ENCODE results near the gene EXTL2. TPM values are rescaled to one million over a fixed set of nuclear protein-coding genes. Genes with fewer than 3 reads are reported as not detected.

EXTL2 gene
- total and polyA plus RNA-seq, 10 of the 15 experiments (the other 5 are each of a cell fraction or from before 2014, with no cell fraction given): 10.2 to 51.1 (median 16.2) TPM

DNA sequence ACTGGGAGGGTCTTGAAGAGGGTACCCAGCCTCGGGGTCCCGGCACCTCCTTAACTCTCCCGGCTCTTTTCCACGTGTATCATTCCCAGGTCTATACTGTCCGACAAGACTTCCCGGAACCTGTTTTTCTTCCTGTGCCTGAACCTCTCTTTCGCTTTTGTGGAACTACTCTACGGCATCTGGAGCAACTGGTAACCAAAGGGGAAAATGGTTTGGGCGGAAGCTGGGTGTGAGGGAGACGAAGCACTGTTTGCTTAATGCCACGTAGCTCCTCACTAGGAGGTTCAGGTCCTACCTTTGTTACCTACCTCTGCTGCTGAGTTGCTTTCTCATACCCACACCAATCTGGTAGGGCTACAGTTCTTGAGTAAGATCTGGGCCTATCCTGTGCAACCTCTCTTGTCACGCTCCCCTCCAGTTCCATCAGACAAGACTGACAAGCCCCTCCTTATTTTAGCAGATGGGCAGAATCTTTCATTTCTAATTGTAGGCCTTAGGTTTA is 1.9 kb upstream of the EXTL2 start (continued):
- TF ChIP-seq ZBTB11 (CRISPR knock-in tag; IDR thresholded peaks at IDR 0.05): no peak
- no peak for TF ChIP-seq SREBF1 (IDR thresholded peaks at IDR 0.05; ENCODE audit: low read length)
- TF ChIP-seq RUNX3 (IDR thresholded peaks at IDR 0.05; ENCODE audit: low read length): no peak; the same call in 1 of the 2 replicates
- 0 out of 2 replicates have a peak, but pooled peaks have one; percentile 33 for TF ChIP-seq NBN (IDR thresholded peaks at IDR 0.05)
- no peak for TF ChIP-seq NFYA (IDR thresholded peaks at IDR 0.05; ENCODE audit: borderline replicate concordance, low read depth, low read length)
- no peak for TF ChIP-seq NR2C1 (IDR thresholded peaks at IDR 0.05)
- no peak for TF ChIP-seq E4F1 (IDR thresholded peaks at IDR 0.05; ENCODE audit: borderline replicate concordance, partially characterized antibody)
- TF ChIP-seq KAT2A (conservative IDR thresholded peaks at IDR 0.05; ENCODE audit: control insufficient read depth, low read depth, low read length): no peak
- no peak for TF ChIP-seq BHLHE40 (IDR thresholded peaks at IDR 0.05; ENCODE audit: borderline replicate concordance in 1 of 2, low read depth in 2 of 2, low read length in 1 of 2)
- TF ChIP-seq MEF2A (IDR thresholded peaks at IDR 0.05; ENCODE audit: insufficient read depth, low read depth, low read length): no peak
- TF ChIP-seq, protein P1, sequence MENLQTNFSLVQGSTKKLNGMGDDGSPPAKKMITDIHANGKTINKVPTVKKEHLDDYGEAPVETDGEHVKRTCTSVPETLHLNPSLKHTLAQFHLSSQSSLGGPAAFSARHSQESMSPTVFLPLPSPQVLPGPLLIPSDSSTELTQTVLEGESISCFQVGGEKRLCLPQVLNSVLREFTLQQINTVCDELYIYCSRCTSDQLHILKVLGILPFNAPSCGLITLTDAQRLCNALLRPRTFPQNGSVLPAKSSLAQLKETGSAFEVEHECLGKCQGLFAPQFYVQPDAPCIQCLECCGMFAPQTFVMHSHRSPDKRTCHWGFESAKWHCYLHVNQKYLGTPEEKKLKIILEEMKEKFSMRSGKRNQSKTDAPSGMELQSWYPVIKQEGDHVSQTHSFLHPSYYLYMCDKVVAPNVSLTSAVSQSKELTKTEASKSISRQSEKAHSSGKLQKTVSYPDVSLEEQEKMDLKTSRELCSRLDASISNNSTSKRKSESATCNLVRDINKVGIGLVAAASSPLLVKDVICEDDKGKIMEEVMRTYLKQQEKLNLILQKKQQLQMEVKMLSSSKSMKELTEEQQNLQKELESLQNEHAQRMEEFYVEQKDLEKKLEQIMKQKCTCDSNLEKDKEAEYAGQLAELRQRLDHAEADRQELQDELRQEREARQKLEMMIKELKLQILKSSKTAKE (IDR thresholded peaks at IDR 0.05; ENCODE audit: low read depth, poor library complexity, severe bottlenecking): no peak
- TF ChIP-seq IRF4 (IDR thresholded peaks at IDR 0.05; ENCODE audit: low read depth, low read length): no peak
- no peak for TF ChIP-seq JUNB (IDR thresholded peaks at IDR 0.05)
- no peak for TF ChIP-seq SMARCA5 (IDR thresholded peaks at IDR 0.05)
- no peak for TF ChIP-seq HCFC1 (IDR thresholded peaks at IDR 0.05; ENCODE audit: low read length)
- TF ChIP-seq, protein P2, sequence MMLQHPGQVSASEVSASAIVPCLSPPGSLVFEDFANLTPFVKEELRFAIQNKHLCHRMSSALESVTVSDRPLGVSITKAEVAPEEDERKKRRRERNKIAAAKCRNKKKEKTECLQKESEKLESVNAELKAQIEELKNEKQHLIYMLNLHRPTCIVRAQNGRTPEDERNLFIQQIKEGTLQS (IDR thresholded peaks at IDR 0.05; ENCODE audit: borderline replicate concordance, extremely low read depth, low read depth, low read length): no peak
- TF ChIP-seq, protein P3, sequence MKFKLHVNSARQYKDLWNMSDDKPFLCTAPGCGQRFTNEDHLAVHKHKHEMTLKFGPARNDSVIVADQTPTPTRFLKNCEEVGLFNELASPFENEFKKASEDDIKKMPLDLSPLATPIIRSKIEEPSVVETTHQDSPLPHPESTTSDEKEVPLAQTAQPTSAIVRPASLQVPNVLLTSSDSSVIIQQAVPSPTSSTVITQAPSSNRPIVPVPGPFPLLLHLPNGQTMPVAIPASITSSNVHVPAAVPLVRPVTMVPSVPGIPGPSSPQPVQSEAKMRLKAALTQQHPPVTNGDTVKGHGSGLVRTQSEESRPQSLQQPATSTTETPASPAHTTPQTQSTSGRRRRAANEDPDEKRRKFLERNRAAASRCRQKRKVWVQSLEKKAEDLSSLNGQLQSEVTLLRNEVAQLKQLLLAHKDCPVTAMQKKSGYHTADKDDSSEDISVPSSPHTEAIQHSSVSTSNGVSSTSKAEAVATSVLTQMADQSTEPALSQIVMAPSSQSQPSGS (IDR thresholded peaks at IDR 0.05; ENCODE audit: low read length): no peak
